ENCODE data around the gene DENND1A.

DENND1A gene

GRCh38 chr9:123832858-123833650 lies 96.9 kb downstream of the DENND1A start:
- H3K9me3 ChIP-seq (ENCODE audit: insufficient read depth, low read length): peaks cover 25% of the 10 kb centered on the region
- no peak for TF ChIP-seq YY1 (IDR thresholded peaks at IDR 0.05; ENCODE audit: insufficient read depth, insufficient read length)

DNA sequence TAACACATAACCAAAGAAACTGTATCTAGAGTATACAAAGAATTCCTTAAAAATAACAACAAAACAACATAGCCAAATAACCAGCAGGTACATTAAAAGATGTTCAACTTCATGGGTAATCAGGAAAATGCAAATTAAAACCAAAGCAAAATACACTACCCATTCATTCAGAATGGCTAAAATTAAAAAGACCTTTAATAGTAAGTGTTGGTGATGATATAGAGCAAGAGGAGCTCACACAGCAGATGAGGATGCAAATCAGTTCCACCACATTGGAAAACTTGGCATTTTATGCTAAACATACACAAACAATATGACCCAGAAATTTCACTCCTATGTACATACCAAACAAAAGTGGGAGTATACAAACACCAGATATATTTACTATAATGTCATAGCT lies 97.8 kb downstream of the DENND1A start:
- no peaks in the 10 kb centered on the region for H3K27me3 ChIP-seq (ENCODE audit: insufficient read depth, insufficient read length)
- TF ChIP-seq SUZ12 (IDR thresholded peaks at IDR 0.05; ENCODE audit: extremely low read depth, insufficient read depth, insufficient read length) (no peak), YY1 (IDR thresholded peaks at IDR 0.05; ENCODE audit: insufficient read depth, insufficient read length) (no peak), ZNF274 (IDR thresholded peaks at IDR 0.05; ENCODE audit: low read depth, low read length) (no peak)
- DNase-seq (ENCODE audit: low read depth, low spot score): no peak
- H3K4me3 ChIP-seq (ENCODE audit: insufficient read length, low read depth): no peak overlapping the region
- no peaks in the 10 kb centered on the region for H3K36me3 ChIP-seq (ENCODE audit: insufficient read depth, insufficient read length, low read length)
- H3K9me3 ChIP-seq (ENCODE audit: insufficient read depth, low read length): peaks cover 32% of the 10 kb centered on the region
- H3K4me1 ChIP-seq (ENCODE audit: insufficient read depth, insufficient read length): no peaks in the 10 kb centered on the region
- no peak overlapping the region for H3K9ac ChIP-seq (ENCODE audit: insufficient read length, low read depth)

More at GRCh38 chr9:123832858-123833650, 96.9 kb downstream of the DENND1A start:
- Histone ChIP-seq H3K4me3 (ENCODE audit: insufficient read length, low read depth) (no peak overlapping the region), H3K9ac (ENCODE audit: insufficient read length, low read depth) (no peak overlapping the region), H3K36me3 (ENCODE audit: insufficient read depth, insufficient read length, low read length) (no peaks in the 10 kb centered on the region), H3K4me1 (ENCODE audit: insufficient read depth, insufficient read length) (no peaks in the 10 kb centered on the region), H3K27me3 (ENCODE audit: insufficient read depth, insufficient read length) (no peaks in the 10 kb centered on the region)
- DNase-seq (ENCODE audit: low read depth, low spot score): no peak

- TF ChIP-seq SUZ12 (IDR thresholded peaks at IDR 0.05; ENCODE audit: extremely low read depth, insufficient read depth, insufficient read length) (no peak), YY1 (IDR thresholded peaks at IDR 0.05; ENCODE audit: insufficient read depth, insufficient read length) (no peak), ZNF274 (IDR thresholded peaks at IDR 0.05; ENCODE audit: low read depth, low read length) (no peak)
- Histone ChIP-seq H3K36me3 (ENCODE audit: insufficient read depth, insufficient read length, low read length) (no peaks in the 10 kb centered on the region), H3K4me1 (ENCODE audit: insufficient read depth, insufficient read length) (no peaks in the 10 kb centered on the region), H3K27me3 (ENCODE audit: insufficient read depth, insufficient read length) (no peaks in the 10 kb centered on the region), H3K4me3 (ENCODE audit: insufficient read length, low read depth) (no peak overlapping the region), H3K9me3 (ENCODE audit: insufficient read depth, low read length) (peaks cover 32% of the 10 kb centered on the region), H3K9ac (ENCODE audit: insufficient read length, low read depth) (no peak overlapping the region)
- DNase-seq (ENCODE audit: low read depth, low spot score): no peak
These were observed 101.5 kb downstream of the DENND1A start for GRCh38 chr9:123828449-123828848.

DNA sequence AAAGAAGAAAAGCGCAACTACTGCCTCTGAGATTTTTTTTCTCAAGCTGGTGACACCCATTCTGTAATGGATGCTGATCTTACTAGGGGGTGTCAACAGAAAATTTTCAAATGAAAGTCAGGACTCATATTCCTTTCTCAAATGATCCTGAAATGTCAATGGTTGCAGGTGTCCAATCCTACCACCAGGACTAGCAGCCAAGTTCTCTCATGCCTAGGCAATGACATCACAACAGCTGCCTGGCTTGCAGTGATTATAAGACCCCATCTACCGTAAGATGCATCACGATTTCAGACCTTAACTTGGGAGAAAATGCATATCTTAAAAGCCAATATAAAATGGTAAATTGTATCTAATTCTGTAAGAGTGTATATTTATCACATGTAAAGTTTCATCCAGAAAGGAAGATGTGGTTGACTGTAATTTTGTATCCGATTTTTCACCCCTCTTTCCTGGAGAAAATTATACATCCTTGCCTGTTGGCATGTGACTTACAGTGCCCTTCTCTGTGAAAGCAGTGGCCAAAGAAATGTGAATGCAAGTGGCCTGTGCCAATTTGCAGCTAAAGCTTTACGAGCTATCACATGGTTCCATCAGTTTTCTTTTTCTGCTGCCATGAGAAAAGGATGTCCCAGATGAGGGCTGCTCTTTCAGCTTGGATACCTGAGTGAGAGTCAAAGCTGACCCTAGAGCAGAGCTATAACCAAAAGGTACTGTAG lies 104.4 kb downstream of the DENND1A start:
- no peak for TF ChIP-seq YY1 (IDR thresholded peaks at IDR 0.05; ENCODE audit: insufficient read depth, insufficient read length)
- TF ChIP-seq ZNF274 (IDR thresholded peaks at IDR 0.05; ENCODE audit: low read depth, low read length): no peak
- no peak for TF ChIP-seq SUZ12 (IDR thresholded peaks at IDR 0.05; ENCODE audit: extremely low read depth, insufficient read depth, insufficient read length)
- H3K4me3 ChIP-seq (ENCODE audit: insufficient read length, low read depth): no peak overlapping the region
- peaks cover 32% of the 10 kb centered on the region for H3K9me3 ChIP-seq (ENCODE audit: insufficient read depth, low read length)
- H3K27me3 ChIP-seq (ENCODE audit: insufficient read depth, insufficient read length): no peaks in the 10 kb centered on the region
- H3K36me3 ChIP-seq (ENCODE audit: insufficient read depth, insufficient read length, low read length): no peaks in the 10 kb centered on the region
- H3K4me1 ChIP-seq (ENCODE audit: insufficient read depth, insufficient read length): no peaks in the 10 kb centered on the region
- DNase-seq (ENCODE audit: low read depth, low spot score): peak; percentile 13
- no peak overlapping the region for H3K9ac ChIP-seq (ENCODE audit: insufficient read length, low read depth)

DNA sequence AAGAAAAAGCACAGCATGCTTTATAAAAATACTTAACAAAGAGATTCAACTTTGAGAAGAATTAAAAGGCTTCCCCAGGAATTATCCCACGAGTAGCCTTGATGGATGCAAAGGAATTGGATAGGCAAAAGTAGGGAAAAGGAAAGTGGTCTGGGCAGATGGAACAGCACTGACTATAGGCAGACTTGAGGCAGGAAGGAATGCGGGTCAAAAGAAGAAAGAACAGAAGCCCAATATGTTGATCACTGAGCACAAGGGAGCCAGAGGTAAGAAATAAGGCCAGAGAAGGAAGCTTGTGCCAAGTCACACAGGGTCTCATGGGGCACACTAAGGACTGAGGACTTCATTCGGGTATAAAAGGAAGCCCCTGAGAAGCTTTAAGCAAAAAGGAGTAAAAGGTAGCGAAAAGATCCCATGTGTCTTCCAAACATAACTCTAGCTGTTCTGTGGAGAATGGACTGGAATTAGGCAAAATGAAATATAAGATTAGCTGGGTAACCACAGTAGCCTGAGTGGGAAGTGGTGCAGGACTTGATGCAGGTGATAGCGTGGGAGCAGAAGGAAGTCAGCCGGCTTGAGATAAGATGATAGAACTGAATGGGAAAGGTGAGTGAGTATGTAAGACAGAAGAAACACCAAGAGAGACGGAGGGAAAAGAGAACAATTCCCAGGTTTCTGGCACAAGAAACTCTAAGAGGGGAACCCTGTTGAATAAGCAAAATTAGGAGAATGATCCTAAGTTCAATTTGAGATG lies 106.6 kb downstream of the DENND1A start:
- H3K9ac ChIP-seq (ENCODE audit: insufficient read length, low read depth): no peak overlapping the region
- H3K4me1 ChIP-seq (ENCODE audit: insufficient read depth, insufficient read length): no peaks in the 10 kb centered on the region
- no peak for DNase-seq (ENCODE audit: low read depth, low spot score)
- H3K9me3 ChIP-seq (ENCODE audit: insufficient read depth, low read length): peaks cover 11% of the 10 kb centered on the region
- H3K36me3 ChIP-seq (ENCODE audit: insufficient read depth, insufficient read length, low read length): no peaks in the 10 kb centered on the region
- no peaks in the 10 kb centered on the region for H3K27me3 ChIP-seq (ENCODE audit: insufficient read depth, insufficient read length)
- no peak overlapping the region for H3K4me3 ChIP-seq (ENCODE audit: insufficient read length, low read depth)
- no peak for TF ChIP-seq SUZ12 (IDR thresholded peaks at IDR 0.05; ENCODE audit: extremely low read depth, insufficient read depth, insufficient read length)
- no peak for TF ChIP-seq YY1 (IDR thresholded peaks at IDR 0.05; ENCODE audit: insufficient read depth, insufficient read length)
- TF ChIP-seq ZNF274 (IDR thresholded peaks at IDR 0.05; ENCODE audit: low read depth, low read length): no peak

DNA sequence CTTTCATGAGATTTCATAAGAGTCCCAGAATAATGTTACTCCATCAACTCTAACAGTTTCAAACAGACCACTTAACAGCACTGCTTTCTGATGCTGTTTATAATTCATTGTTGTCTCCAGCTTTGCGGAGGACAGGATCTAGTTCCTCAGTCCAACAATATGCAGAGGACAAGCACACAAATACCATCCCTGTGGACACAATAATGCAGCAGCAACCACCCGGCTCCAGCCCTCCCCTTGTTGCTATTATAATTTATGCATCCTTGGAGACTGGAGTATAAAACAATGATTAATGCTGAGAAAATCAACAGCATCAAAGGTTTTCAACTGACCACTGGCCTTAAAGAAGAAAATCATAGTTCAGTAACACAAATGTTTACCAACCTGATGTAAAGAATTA lies 108.3 kb downstream of the DENND1A start:
- Histone ChIP-seq H3K9me3 (ENCODE audit: insufficient read depth, low read length) (no peaks in the 10 kb centered on the region), H3K9ac (ENCODE audit: insufficient read length, low read depth) (no peak overlapping the region), H3K27me3 (ENCODE audit: insufficient read depth, insufficient read length) (no peaks in the 10 kb centered on the region), H3K4me1 (ENCODE audit: insufficient read depth, insufficient read length) (no peaks in the 10 kb centered on the region), H3K4me3 (ENCODE audit: insufficient read length, low read depth) (no peak overlapping the region), H3K36me3 (ENCODE audit: insufficient read depth, insufficient read length, low read length) (no peaks in the 10 kb centered on the region)
- TF ChIP-seq YY1 (IDR thresholded peaks at IDR 0.05; ENCODE audit: insufficient read depth, insufficient read length): no peak
- no peak for TF ChIP-seq SUZ12 (IDR thresholded peaks at IDR 0.05; ENCODE audit: extremely low read depth, insufficient read depth, insufficient read length)
- no peak for TF ChIP-seq ZNF274 (IDR thresholded peaks at IDR 0.05; ENCODE audit: low read depth, low read length)
- DNase-seq (ENCODE audit: low read depth, low spot score): no peak

DNA sequence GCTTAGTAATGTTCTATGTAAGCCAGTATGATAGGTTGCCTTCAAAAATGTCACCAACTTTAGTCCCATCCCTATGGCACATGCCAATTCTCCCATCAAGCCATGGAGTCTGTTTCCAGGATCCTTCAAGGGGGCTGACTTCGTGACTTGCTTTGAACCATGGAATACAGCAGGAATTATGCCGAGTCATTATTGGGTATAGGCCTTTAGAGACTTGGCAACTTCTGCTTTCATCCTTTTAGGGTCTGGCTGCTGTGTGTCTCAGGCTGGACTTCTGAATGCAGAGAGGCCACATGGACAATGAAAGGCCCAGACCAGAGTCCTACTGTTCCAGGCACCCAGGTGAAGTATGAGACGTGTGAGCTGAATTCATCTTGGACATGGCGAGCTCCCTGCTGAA lies 109.8 kb downstream of the DENND1A start:
- Histone ChIP-seq H3K27me3 (ENCODE audit: insufficient read depth, insufficient read length) (no peaks in the 10 kb centered on the region), H3K36me3 (ENCODE audit: insufficient read depth, insufficient read length, low read length) (no peaks in the 10 kb centered on the region), H3K9me3 (ENCODE audit: insufficient read depth, low read length) (no peaks in the 10 kb centered on the region), H3K4me1 (ENCODE audit: insufficient read depth, insufficient read length) (no peaks in the 10 kb centered on the region), H3K9ac (ENCODE audit: insufficient read length, low read depth) (no peak overlapping the region), H3K4me3 (ENCODE audit: insufficient read length, low read depth) (no peak overlapping the region)
- TF ChIP-seq YY1 (IDR thresholded peaks at IDR 0.05; ENCODE audit: insufficient read depth, insufficient read length) (no peak), SUZ12 (IDR thresholded peaks at IDR 0.05; ENCODE audit: extremely low read depth, insufficient read depth, insufficient read length) (no peak), ZNF274 (IDR thresholded peaks at IDR 0.05; ENCODE audit: low read depth, low read length) (no peak)
- no peak for DNase-seq (ENCODE audit: low read depth, low spot score)

Data from NT2/D1 (cell line).